H9 (cell line): Measurements from ENCODE around the gene EXO1. TPM values are rescaled to one million over a fixed set of nuclear protein-coding genes. Genes with fewer than 3 reads are reported as not detected.

ENCODE experiments used
- DNase-seq: peaks from one replicate; pipeline ENCODE4 v3.0.0-alpha.2; 2017
- H2AFZ ChIP-seq: one replicate; pipeline ENCODE4 v1.6.1; 2013; ENCODE audit warnings: mild to moderate bottlenecking, low read length, control low read depth, moderate library complexity
- H2AK5ac ChIP-seq: 2 replicates; pipeline ENCODE4 v1.6.1; 2013; ENCODE audit warnings: low read length, control low read depth, mixed read lengths; ENCODE audit not compliant: insufficient read length
- H2BK120ac ChIP-seq: one replicate; pipeline ENCODE4 v1.6.1; 2013; ENCODE audit warnings: low read depth, mild to moderate bottlenecking, low read length, control low read depth, inconsistent platforms; ENCODE audit not compliant: poor library complexity, severe bottlenecking
- H2BK12ac ChIP-seq: 2 replicates; pipeline ENCODE4 v1.6.1; 2013; ENCODE audit warnings: low read length, control low read depth, mixed read lengths, low read depth; ENCODE audit not compliant: insufficient read length
- H2BK15ac ChIP-seq: 2 replicates; pipeline ENCODE4 v1.6.1; 2013; ENCODE audit warnings: low read depth, low read length, control low read depth
- H2BK20ac ChIP-seq: one replicate; pipeline ENCODE4 v1.6.1; 2013; ENCODE audit warnings: low read depth, mild to moderate bottlenecking, low read length, control low read depth, inconsistent platforms; ENCODE audit not compliant: poor library complexity, severe bottlenecking
- H2BK5ac ChIP-seq: 2 replicates; pipeline ENCODE4 v1.6.1; 2013; ENCODE audit warnings: low read length, control low read depth, mixed read lengths; ENCODE audit not compliant: insufficient read length
- H3K14ac ChIP-seq: 2 replicates; pipeline ENCODE4 v1.6.1; 2013; ENCODE audit warnings: low read length, control low read depth; ENCODE audit not compliant: insufficient read depth
- H3K18ac ChIP-seq: 2 replicates; pipeline ENCODE4 v1.6.1; 2013; ENCODE audit warnings: low read depth, mild to moderate bottlenecking, mixed read lengths, low read length, control low read depth; ENCODE audit not compliant: insufficient read length
- H3K23ac ChIP-seq: 2 replicates; pipeline ENCODE4 v1.6.1; 2013; ENCODE audit warnings: low read length, control low read depth, mixed read lengths, low read depth; ENCODE audit not compliant: insufficient read length
- H3K23me2 ChIP-seq: 2 replicates; pipeline ENCODE4 v1.6.1; 2013; ENCODE audit warnings: low read depth, mild to moderate bottlenecking, mixed read lengths, low read length, control low read depth; ENCODE audit not compliant: insufficient read length, poor library complexity, severe bottlenecking
- H3K27ac ChIP-seq: 2 replicates; pipeline ENCODE4 v1.5.1; 2013; ENCODE audit warnings: low read length, control low read depth, mixed read lengths, low read depth; ENCODE audit not compliant: insufficient read length
- H3K27me3 ChIP-seq: 2 replicates; pipeline ENCODE4 v1.6.1; 2013; ENCODE audit warnings: low read length, control low read depth, inconsistent platforms; ENCODE audit not compliant: insufficient read depth
- H3K4ac ChIP-seq: 2 replicates; pipeline ENCODE4 v1.6.1; 2013; ENCODE audit warnings: low read depth, mild to moderate bottlenecking, control low read depth, inconsistent platforms, low read length, moderate library complexity
- H3K4me1 ChIP-seq: 2 replicates; pipeline ENCODE4 v1.6.1; 2013; ENCODE audit warnings: low read length, control low read depth, inconsistent platforms; ENCODE audit not compliant: insufficient read depth
- H3K4me2 ChIP-seq: 2 replicates; pipeline ENCODE4 v1.6.1; 2013; ENCODE audit warnings: low read length, control low read depth, mixed read lengths; ENCODE audit not compliant: insufficient read length, insufficient read depth
- H3K56ac ChIP-seq: 2 replicates; pipeline ENCODE4 v1.6.1; 2013; ENCODE audit warnings: low read depth, mild to moderate bottlenecking, mixed read lengths, low read length, control low read depth; ENCODE audit not compliant: insufficient read length
- H3K79me1 ChIP-seq: 2 replicates; pipeline ENCODE4 v1.6.1; 2013; ENCODE audit warnings: low read depth, mild to moderate bottlenecking, moderate library complexity, low read length, control low read depth, inconsistent platforms; ENCODE audit not compliant: insufficient read depth, poor library complexity, severe bottlenecking
- H3K79me2 ChIP-seq: 2 replicates; pipeline ENCODE4 v1.6.1; 2013; ENCODE audit warnings: low read length, control low read depth, inconsistent platforms; ENCODE audit not compliant: insufficient read depth
- H3K9ac ChIP-seq: 2 replicates; pipeline ENCODE4 v1.6.1; 2013; ENCODE audit warnings: low read length, control low read depth, mixed read lengths; ENCODE audit not compliant: insufficient read length; ENCODE audit errors: extremely low read depth
- H3K9me3 ChIP-seq: one replicate; pipeline ENCODE4 v1.6.1; 2013; ENCODE audit warnings: low read depth, low read length, inconsistent platforms; ENCODE audit not compliant: control insufficient read depth
- H3T11ph ChIP-seq: one replicate; pipeline ENCODE4 v1.6.1; 2013; ENCODE audit warnings: mild to moderate bottlenecking, low read length, control low read depth, inconsistent platforms
- H4K20me1 ChIP-seq: one replicate; pipeline ENCODE4 v1.6.1; 2013; ENCODE audit not compliant: control insufficient read depth, insufficient read length, insufficient read depth
- H4K5ac ChIP-seq: 2 replicates; pipeline ENCODE4 v1.6.1; 2013; ENCODE audit warnings: low read depth, mild to moderate bottlenecking, mixed read lengths, low read length, control low read depth; ENCODE audit not compliant: insufficient read length
- H4K8ac ChIP-seq: replicated peaks from 2 replicates; pipeline ENCODE4 v1.6.1; 2013; ENCODE audit warnings: low read length, control low read depth, mixed read lengths, low read depth; ENCODE audit not compliant: insufficient read length
- H4K91ac ChIP-seq: 2 replicates; pipeline ENCODE4 v1.6.1; 2013; ENCODE audit warnings: low read depth, mild to moderate bottlenecking, moderate library complexity, mixed read lengths, low read length, control low read depth; ENCODE audit not compliant: insufficient read length
- H3K27ac Mint-ChIP-seq, 3 experiments: 2 replicates in 2 of 3; 3 replicates in 1 of 3; pipeline ENCODE4 v1.8.0; 2020 to 2021; ENCODE audit warnings: mixed read lengths in 3 of 3, mild to moderate bottlenecking in 1 of 3, moderate library complexity in 1 of 3
- H3K27me3 Mint-ChIP-seq: 2 replicates; pipeline ENCODE4 v1.8.0; 2021; ENCODE audit warnings: low read depth, mild to moderate bottlenecking, moderate library complexity, mixed read lengths
- H3K36me3 Mint-ChIP-seq, 3 experiments: 2 replicates in 2 of 3; 3 replicates in 1 of 3; pipeline ENCODE4 v1.8.0; 2020 to 2021; ENCODE audit warnings: low read depth in 3 of 3, mixed read lengths in 3 of 3; ENCODE audit not compliant: insufficient read depth in 1 of 3
- H3K4me1 Mint-ChIP-seq, 2 experiments: 2 replicates each; pipeline ENCODE4 v1.8.0; 2020; ENCODE audit warnings: mixed read lengths in 2 of 2
- H3K4me3 Mint-ChIP-seq, 2 experiments: 2 replicates in 1 of 2; 3 replicates in 1 of 2; pipeline ENCODE4 v1.8.0; 2020 to 2021; ENCODE audit warnings: mild to moderate bottlenecking in 2 of 2, mixed read lengths in 2 of 2, moderate library complexity in 1 of 2
- H3K9me3 Mint-ChIP-seq, 2 experiments: 2 replicates in 1 of 2; 3 replicates in 1 of 2; pipeline ENCODE4 v1.8.0; 2020; ENCODE audit warnings: mild to moderate bottlenecking in 2 of 2, mixed read lengths in 2 of 2, moderate library complexity in 1 of 2
- CTCF ChIP-seq: fragments of 200-600 bp; sonication (generic); conservative IDR thresholded peaks from 3 replicates; pipeline ENCODE4 v1.8.0; 2021; ENCODE audit warnings: antibody characterized with exemption, mild to moderate bottlenecking
- WGBS: extraction: QIAGEN DNeasy Blood & Tissue Kit; methylation state at CpG from one replicate; pipeline ENCODE4 v1.1.7; 2013; ENCODE audit warnings: missing lambda C conversion rate, low lambda C conversion rate, mixed read lengths; ENCODE audit not compliant: insufficient read length; ENCODE audit errors: extremely low coverage; 5-methylcytosine and 5-hydroxymethylcytosine counted together
- total RNA-seq: library from RNA; stranded (reverse); gene quantifications from 2 replicates; pipeline ENCODE4 v1.2.1, GENCODE V29; 2021

EXO1 gene
- total RNA-seq, 1 experiment from 2014 or later: 43.2 TPM

GRCh38 chr1:241799416-241799815 lies 48.6 kb upstream of the EXO1 start:
- no peak overlapping the region for H3K9ac ChIP-seq
- no peaks in the 10 kb centered on the region for H4K20me1 ChIP-seq
- no peak overlapping the region for H2AK5ac ChIP-seq
- no peak overlapping the region for H2BK5ac ChIP-seq
- no peak overlapping the region for H3K4me3 Mint-ChIP-seq
- H2BK20ac ChIP-seq: no peak overlapping the region
- H3K27ac ChIP-seq: no peak overlapping the region
- no peak for DNase-seq
- no peak overlapping the region for H4K91ac ChIP-seq
- H3K4ac ChIP-seq: no peak overlapping the region
- no CpG with 5 or more reads among the region's 1 CpG for WGBS
- H3K4me1 Mint-ChIP-seq: peaks cover 8 to 9% of the 10 kb centered on the region in 2 experiments
- H3K9me3 Mint-ChIP-seq: no peaks in the 10 kb centered on the region
- H2BK12ac ChIP-seq: no peak overlapping the region
- no peaks in the 10 kb centered on the region for H3K27me3 Mint-ChIP-seq
- H3K23me2 ChIP-seq: no peaks in the 10 kb centered on the region
- H3K4me1 ChIP-seq: peaks cover 6% of the 10 kb centered on the region; the same call in 1 of the 2 replicates
- no peak overlapping the region for H3K14ac ChIP-seq
- no peaks in the 10 kb centered on the region for H3K27me3 ChIP-seq
- no peak overlapping the region for H4K8ac ChIP-seq
- no peaks in the 10 kb centered on the region for H3K79me2 ChIP-seq
- no peaks in the 10 kb centered on the region for H3K79me1 ChIP-seq
- TF ChIP-seq CTCF: no peak
- H3K18ac ChIP-seq: no peak overlapping the region
- H3K23ac ChIP-seq: no peak overlapping the region
- H3K9me3 ChIP-seq: no peaks in the 10 kb centered on the region
- H3K4me2 ChIP-seq: no peak overlapping the region
- H2AFZ ChIP-seq: no peak overlapping the region
- no peak overlapping the region for H3K27ac Mint-ChIP-seq
- H3T11ph ChIP-seq: no peak overlapping the region
- H3K56ac ChIP-seq: no peak overlapping the region
- H4K5ac ChIP-seq: no peak overlapping the region
- no peak overlapping the region for H2BK15ac ChIP-seq
- H3K36me3 Mint-ChIP-seq: no peaks in the 10 kb centered on the region
- no peak overlapping the region for H2BK120ac ChIP-seq
